ENCODE measurements around the gene WDR37.

Gene WDR37

DNA sequence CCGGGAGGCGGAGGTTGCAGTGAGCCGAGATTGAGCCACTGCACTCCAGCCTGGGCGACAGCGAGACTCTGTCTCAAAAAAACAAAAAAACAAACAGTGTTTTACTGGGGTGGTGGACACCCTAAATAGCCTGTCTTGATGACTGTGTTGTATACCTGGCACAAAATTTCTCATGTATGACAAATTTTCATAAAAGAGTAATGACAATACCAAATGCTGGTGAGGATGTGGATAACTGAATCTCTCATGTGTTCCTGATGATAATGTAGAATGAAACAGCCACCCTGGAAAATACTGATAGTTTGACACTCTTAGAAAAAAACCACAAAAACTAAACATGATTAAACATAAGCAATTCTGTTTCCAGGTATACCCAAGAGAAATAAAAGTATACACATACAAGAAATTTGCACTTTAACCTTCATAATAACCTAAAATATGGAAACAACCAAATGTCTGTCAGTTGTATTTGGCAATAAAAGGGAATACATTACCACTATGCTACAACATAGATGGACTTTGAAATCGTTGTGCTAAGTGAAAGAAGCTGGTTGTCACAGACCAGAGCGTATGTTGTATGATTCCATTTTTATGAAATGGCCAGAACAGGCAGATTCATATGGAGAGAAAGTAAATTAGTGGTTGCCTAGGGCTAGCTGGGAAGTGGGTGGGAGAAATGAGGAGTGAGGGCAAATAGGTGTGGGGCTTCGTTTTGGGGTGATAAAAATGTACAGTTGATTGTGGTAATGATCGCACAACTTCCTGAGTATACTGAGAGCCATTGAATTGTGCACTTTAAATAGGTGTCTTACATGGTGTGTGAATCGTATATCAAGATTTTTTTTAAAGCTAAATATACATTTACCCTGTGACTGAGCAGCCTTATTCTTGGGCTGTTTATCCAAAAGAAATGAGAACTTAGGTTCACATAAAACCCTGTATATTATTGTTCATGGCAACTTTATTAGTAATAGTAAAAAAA lies 12.5 kb downstream of the WDR37 start:
- no peaks in the 10 kb centered on the region for H3K9me3 ChIP-seq
- in situ Hi-C loops (cut with MboI; ENCODE audit: low sequenced_read_pairs): no loop called here
- no peaks in the 10 kb centered on the region for H3K27me3 ChIP-seq (ENCODE audit: low read depth)
- no peak for DNase-seq (ENCODE audit: low spot score in 2 of 2)
- no peak overlapping the region for H3K4me3 ChIP-seq
- peaks cover 11% of the 10 kb centered on the region for H3K36me3 ChIP-seq (replicated peaks)
- peaks cover 5% of the 10 kb centered on the region for H3K4me1 ChIP-seq

DNA sequence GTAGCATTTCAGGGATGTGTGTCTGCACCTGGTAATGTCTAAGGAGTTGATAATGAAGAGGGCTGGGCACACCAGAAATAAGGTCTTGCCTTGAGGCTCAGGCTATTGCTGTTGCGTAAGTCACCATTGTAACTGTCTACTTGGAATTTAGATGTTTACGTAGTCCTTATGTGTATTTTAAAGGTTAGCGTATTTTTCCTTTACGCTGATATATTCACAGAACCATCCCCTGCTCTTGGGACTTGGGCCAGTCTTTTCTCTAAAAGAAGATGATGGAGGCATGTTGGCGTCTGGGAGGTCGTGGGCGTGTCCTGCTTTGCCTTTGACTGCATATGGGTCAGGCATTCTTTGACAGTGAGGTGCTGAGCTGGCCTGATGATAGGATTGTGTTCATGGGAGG lies 14.7 kb downstream of the WDR37 start:
- Histone ChIP-seq H3K27me3 (ENCODE audit: low read depth) (no peaks in the 10 kb centered on the region), H3K9me3 (no peaks in the 10 kb centered on the region)

DNA sequence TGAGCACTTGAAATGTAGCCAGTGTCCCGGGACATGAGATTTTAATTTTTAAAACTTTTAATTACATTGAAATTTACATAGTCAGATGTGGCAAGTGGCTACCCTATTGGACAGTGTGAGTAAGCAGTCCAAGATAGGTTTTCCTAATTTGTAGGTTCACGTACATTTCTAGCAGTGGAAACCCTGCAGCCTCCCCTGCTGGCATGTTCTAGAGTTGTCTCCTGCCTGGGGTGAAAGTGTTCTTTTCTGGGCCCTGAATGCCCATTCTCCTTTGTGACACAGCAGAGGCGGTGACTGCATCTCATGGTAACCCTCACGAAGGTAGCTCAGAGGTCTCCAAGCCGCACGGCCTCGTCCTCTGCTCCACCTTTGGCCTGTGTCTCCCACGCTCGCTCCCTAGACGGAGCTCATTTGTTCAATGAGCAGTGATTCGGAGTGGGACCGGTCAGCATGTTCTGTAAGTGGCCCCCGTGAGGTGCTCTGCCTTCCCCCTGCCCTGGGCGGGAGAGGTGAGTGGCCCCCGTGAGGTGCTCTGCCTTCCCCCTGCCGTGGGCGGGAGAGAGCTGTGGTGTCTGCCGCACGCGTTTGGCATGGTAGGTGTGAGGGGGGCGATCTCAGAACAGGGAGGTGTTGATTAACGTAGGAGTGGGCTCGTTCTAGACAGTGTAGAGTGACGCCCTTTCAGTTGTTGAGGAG lies 18.0 kb downstream of the WDR37 start:
- no peak for DNase-seq (ENCODE audit: low spot score in 2 of 2)
- H3K4me3 ChIP-seq: no peak overlapping the region
- in situ Hi-C loops (cut with MboI; ENCODE audit: low sequenced_read_pairs): no loop called here
- H3K9me3 ChIP-seq: no peaks in the 10 kb centered on the region
- no peaks in the 10 kb centered on the region for H3K27me3 ChIP-seq (ENCODE audit: low read depth)
- peaks cover 18% of the 10 kb centered on the region for H3K36me3 ChIP-seq (replicated peaks)
- H3K4me1 ChIP-seq: no peaks in the 10 kb centered on the region

More for the DNA sequence above, 14.7 kb downstream of the WDR37 start:
- DNase-seq (ENCODE audit: low spot score in 2 of 2): no peak
- H3K4me3 ChIP-seq: no peak overlapping the region
- H3K4me1 ChIP-seq: no peaks in the 10 kb centered on the region
- in situ Hi-C loops (cut with MboI; ENCODE audit: low sequenced_read_pairs): no loop called here
- H3K36me3 ChIP-seq (replicated peaks): peaks cover 11% of the 10 kb centered on the region

DNA sequence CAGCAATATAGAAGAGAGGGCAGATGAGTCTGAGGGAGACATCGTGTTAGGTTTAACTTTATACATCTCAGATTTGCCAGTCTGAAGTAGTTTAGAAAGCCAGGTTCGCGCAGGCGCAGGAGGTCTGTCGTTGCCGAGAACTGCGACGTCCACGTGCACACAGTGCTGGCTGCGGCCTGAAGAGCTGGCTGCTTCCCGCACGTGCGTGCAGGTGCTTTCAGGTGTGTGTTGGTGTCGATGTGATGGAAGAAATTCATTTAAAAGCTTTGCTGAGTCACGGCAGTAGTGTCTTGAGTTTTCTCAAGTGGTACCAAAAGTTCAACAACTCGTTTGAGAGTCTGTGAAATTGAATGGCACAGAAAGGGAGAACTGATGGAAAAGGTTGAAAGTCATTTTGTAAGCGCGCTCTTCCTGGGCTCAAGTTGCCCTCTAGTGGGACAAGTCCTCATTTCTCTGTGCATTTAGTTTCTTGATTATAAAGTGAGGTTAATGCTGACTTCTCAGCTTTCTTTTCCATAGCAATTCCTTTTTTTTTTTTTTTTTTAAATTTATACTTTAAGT lies 18.6 kb downstream of the WDR37 start:
- in situ Hi-C loops (cut with MboI; ENCODE audit: low sequenced_read_pairs): no loop called here
- H3K4me1 ChIP-seq: no peaks in the 10 kb centered on the region
- DNase-seq (ENCODE audit: low spot score in 2 of 2): no peak
- no peaks in the 10 kb centered on the region for H3K27me3 ChIP-seq (ENCODE audit: low read depth)
- H3K9me3 ChIP-seq: no peaks in the 10 kb centered on the region
- peaks cover 21% of the 10 kb centered on the region for H3K36me3 ChIP-seq (replicated peaks)
- H3K4me3 ChIP-seq: no peak overlapping the region

DNA sequence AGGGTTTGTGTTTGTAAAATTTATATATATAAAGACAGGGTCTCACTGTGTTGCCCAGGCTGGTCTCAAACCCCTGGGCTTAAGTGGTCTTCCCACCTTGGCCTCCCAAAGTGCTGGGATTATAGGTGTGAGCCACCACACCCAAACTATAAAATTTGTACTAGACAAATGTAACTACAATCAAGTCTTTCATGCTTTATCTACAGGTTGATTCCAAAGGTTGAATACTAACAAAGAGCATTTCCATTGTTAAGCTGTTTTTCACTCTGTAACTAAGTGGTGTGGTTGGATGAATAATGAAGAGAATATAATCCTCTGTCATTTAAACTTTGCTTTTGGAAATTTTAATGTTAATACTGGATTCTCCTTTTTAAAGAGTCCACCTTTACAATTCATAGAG lies 22.5 kb downstream of the WDR37 start:
- peaks cover 3% of the 10 kb centered on the region for H3K4me1 ChIP-seq
- no peaks in the 10 kb centered on the region for H3K9me3 ChIP-seq
- H3K36me3 ChIP-seq (replicated peaks): peaks cover 16% of the 10 kb centered on the region
- in situ Hi-C loops (cut with MboI; ENCODE audit: low sequenced_read_pairs): no loop called here
- no peak overlapping the region for H3K4me3 ChIP-seq
- H3K27me3 ChIP-seq (ENCODE audit: low read depth): no peaks in the 10 kb centered on the region
- DNase-seq (ENCODE audit: low spot score in 2 of 2): no peak

DNA sequence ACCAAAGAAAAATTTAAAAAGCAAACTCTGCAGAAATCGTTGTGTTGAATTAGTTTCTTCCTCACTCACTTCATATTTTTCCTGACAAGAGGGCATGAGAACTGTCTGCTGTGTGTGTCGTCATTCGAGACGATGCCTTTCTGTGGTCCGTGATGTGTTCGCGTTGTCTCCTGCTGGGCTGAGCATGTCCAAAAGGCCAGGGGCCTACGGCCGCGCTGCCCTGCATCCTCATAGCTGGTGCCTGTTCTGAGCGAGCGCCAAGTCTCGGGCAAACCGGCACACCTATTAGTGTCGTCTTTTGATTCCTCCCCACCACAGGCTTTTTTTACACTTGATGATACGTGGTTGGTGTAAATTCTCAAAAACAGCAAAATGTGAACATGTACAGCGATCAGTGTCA lies 27.4 kb downstream of the WDR37 start:
- H3K4me1 ChIP-seq: peaks cover 3% of the 10 kb centered on the region
- in situ Hi-C loops (cut with MboI; ENCODE audit: low sequenced_read_pairs): no loop called here
- peaks cover 33% of the 10 kb centered on the region for H3K36me3 ChIP-seq (replicated peaks)
- DNase-seq (ENCODE audit: low spot score in 2 of 2): no peak
- no peaks in the 10 kb centered on the region for H3K27me3 ChIP-seq (ENCODE audit: low read depth)
- H3K9me3 ChIP-seq: no peaks in the 10 kb centered on the region
- no peak overlapping the region for H3K4me3 ChIP-seq

DNA sequence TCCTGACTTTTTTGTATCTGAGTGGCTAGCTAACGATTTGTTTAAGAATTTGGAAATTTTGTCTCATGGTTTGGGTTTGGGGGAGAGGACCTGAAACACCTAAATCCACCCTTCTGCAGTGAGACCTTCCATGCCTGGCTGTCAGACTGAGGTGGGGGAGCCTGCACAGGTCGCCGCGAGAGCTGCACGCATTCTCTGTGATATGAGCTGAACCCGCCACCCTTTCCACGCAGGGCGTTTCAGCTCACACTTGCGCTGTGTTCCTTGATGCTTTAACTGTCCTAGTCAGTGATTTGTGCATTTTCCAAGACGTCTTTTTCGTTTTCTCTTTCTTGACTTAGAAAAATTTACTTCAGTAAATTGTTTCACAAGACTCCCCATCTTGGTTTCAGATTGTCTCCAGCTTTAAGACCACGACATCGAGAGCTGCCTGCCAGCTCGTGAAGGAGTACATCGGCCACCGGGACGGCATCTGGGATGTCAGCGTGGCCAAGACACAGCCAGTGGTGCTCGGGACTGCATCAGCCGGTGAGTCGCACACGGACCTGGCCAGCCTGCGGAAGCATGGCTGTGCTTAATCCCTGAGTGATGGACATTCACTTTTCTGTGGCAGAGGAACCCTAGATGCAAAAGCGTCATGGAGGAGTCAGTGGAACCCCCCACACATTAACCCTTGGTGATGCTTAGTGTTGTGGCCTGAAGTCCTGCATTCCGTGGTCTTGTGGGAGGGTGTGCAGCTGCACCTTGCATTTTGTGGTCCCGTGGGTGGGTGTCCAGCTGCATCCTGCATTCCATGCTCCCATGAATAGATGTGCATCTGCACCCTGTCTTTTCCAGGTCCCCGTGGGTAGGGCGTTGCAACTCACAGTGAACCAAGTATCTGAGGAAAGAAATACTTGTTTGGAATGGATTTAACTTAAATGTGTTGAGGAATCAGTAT lies 28.1 kb downstream of the WDR37 start:
- Histone ChIP-seq H3K36me3 (replicated peaks) (peaks cover 31% of the 10 kb centered on the region), H3K27me3 (ENCODE audit: low read depth) (no peaks in the 10 kb centered on the region), H3K9me3 (no peaks in the 10 kb centered on the region), H3K4me1 (peaks cover 3% of the 10 kb centered on the region), H3K4me3 (no peak overlapping the region)
- in situ Hi-C loops (cut with MboI; ENCODE audit: low sequenced_read_pairs): no loop called here
- DNase-seq (ENCODE audit: low spot score in 2 of 2): no peak

DNA sequence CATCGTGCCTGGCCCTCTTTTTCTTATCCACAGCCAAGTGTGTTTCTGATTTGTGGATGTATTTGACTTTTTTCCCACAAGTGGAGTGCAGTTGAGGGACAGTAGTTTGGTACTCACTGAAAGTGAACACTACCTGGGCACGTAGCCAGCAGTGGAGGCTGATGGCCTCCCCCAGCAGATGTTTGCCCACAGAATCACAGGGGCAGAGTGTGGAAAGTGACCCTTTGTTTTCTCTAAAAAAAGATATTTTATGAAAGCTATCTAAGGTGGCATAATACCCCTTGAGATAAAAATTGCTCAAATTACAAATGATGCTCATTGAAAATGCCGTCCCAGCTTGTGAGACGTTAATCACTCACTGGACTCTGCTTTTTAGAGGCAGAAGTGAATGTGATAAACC lies 29.1 kb downstream of the WDR37 start:
- in situ Hi-C loops (cut with MboI; ENCODE audit: low sequenced_read_pairs): no loop called here
- Histone ChIP-seq H3K4me1 (peaks cover 3% of the 10 kb centered on the region), H3K4me3 (no peak overlapping the region), H3K36me3 (replicated peaks) (peaks cover 24% of the 10 kb centered on the region), H3K9me3 (no peaks in the 10 kb centered on the region), H3K27me3 (ENCODE audit: low read depth) (no peaks in the 10 kb centered on the region)
- DNase-seq (ENCODE audit: low spot score in 2 of 2): no peak

DNA sequence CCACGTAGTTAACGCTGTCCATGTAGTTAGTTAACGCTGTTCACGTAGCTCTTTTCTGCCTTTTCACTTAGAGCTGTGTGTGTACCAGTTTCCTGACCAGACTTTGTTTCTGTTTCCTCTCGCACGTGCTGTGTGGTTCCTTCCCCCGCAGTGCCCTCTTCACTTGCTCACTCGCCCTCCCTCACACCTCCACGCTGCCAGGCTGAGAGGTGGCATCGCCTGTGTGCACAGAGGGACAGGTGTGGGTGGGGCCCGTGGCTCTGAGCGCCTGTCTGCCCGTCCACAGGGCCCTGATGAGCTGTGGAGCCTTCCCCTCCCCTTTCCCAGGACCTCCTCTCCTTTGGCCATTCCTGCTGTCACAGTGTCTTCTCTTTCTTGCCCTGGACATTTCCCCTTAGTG lies 30.6 kb downstream of the WDR37 start:
- peaks cover 3% of the 10 kb centered on the region for H3K4me1 ChIP-seq
- no peak overlapping the region for H3K4me3 ChIP-seq
- H3K36me3 ChIP-seq (replicated peaks): peaks cover 28% of the 10 kb centered on the region
- no peaks in the 10 kb centered on the region for H3K27me3 ChIP-seq (ENCODE audit: low read depth)
- no peak for DNase-seq (ENCODE audit: low spot score in 2 of 2)
- in situ Hi-C loops (cut with MboI; ENCODE audit: low sequenced_read_pairs): no loop called here
- H3K9me3 ChIP-seq: no peaks in the 10 kb centered on the region

DNA sequence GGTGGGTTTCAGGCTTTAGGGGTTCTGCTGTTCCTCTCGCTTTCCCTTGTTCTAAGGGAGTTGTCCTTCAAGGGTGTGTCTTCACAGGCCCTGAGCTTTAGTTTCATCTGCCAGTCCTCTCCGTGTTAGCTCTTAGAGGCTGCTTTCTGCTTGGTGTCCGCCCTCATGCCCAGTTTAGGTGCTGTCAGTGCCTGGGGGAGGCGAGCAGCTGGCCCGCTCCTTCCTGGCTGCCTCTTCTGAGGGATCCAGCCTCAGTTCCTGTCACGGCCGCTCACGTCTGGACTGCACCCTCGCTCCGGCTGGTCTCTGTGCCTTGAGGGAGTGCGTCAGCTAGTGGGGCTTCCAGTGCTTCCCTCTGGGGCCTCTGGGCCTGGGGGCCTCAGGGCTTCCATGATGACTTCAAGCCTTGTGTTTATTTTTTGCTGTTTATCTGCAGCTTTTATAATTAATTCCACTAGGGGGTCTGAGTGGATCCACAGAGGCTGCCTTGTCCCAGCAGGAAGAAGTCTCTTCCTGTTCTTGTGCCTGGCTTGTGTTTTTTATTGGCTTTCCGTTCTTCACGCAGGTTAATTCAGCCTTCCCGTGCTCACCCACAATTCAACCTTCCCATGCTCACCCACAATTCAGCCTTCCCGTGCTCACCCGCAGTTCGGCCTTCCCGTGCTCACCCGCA lies 33.0 kb downstream of the WDR37 start:
- Histone ChIP-seq H3K27me3 (ENCODE audit: low read depth) (no peaks in the 10 kb centered on the region), H3K4me3 (no peak overlapping the region), H3K36me3 (replicated peaks) (peaks cover 29% of the 10 kb centered on the region), H3K4me1 (no peaks in the 10 kb centered on the region), H3K9me3 (no peaks in the 10 kb centered on the region)
- in situ Hi-C loops (cut with MboI; ENCODE audit: low sequenced_read_pairs): no loop called here
- DNase-seq (ENCODE audit: low spot score in 2 of 2): no peak

DNA sequence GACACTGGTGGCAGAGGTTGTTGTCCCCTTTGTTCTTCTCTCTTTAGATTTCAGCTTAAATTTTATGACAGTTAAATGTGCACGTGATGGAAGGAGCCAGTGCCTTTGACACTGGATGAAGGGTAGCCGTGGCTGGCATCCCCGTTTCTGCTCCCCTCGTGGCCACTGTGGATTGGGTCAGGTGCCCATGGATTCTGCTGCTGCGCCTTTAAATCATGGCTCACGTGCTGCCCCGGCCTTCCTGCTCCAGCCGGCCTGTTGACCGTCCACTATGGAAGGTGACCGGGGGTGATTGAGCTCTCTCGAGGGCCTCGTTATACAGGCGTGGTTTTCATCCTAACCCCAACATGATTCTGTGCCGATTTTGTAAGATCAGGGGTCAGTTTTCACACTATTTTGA lies 34.5 kb downstream of the WDR37 start:
- H3K4me3 ChIP-seq: no peak overlapping the region
- H3K9me3 ChIP-seq: no peaks in the 10 kb centered on the region
- in situ Hi-C loops (cut with MboI; ENCODE audit: low sequenced_read_pairs): no loop called here
- no peaks in the 10 kb centered on the region for H3K4me1 ChIP-seq
- peaks cover 21% of the 10 kb centered on the region for H3K36me3 ChIP-seq (replicated peaks)
- no peak for DNase-seq (ENCODE audit: low spot score in 2 of 2)
- H3K27me3 ChIP-seq (ENCODE audit: low read depth): no peaks in the 10 kb centered on the region

DNA sequence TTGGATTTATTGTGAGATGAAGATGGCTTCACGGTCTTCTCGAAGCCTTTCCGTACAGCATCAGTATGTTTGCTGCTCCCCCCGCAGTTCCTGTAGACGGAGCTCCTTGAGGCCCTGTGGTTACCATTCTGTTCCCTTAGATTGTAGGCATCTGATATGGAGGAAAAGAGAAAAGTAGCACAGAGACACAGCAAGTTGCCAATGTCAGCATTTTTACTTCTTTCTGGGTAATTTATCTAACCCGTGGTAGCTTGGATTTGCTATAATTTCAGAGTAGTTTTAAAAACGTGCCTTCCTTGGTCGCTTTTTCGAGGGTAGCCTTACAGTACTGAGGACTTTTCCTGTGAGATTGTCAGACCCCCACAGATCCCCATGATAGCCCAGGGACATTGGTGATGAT lies 37.5 kb downstream of the WDR37 start:
- Histone ChIP-seq H3K36me3 (replicated peaks) (peaks cover 15% of the 10 kb centered on the region), H3K4me1 (no peaks in the 10 kb centered on the region), H3K27me3 (ENCODE audit: low read depth) (no peaks in the 10 kb centered on the region), H3K4me3 (no peak overlapping the region), H3K9me3 (no peaks in the 10 kb centered on the region)
- DNase-seq (ENCODE audit: low spot score in 2 of 2): no peak
- in situ Hi-C loops (cut with MboI; ENCODE audit: low sequenced_read_pairs): no loop called here

Measured in HAP-1 (cell line).